GM19467 (cell line): Measurements from ENCODE around the gene SAP130.
"Not testable (repeated sequence)": the region's sequence is repeated elsewhere in the genome, so short reads cannot be mapped to it uniquely, and the experiment has no call there.

Experiments used
- ATAC-seq: cut with Tn5 transposase; IDR thresholded peaks from one replicate; pipeline ENCODE4 v1.9.1; 2021; ENCODE audit warnings: mild to moderate bottlenecking, moderate library complexity; ENCODE audit not compliant: unreplicated experiment

The SAP130 gene

DNA sequence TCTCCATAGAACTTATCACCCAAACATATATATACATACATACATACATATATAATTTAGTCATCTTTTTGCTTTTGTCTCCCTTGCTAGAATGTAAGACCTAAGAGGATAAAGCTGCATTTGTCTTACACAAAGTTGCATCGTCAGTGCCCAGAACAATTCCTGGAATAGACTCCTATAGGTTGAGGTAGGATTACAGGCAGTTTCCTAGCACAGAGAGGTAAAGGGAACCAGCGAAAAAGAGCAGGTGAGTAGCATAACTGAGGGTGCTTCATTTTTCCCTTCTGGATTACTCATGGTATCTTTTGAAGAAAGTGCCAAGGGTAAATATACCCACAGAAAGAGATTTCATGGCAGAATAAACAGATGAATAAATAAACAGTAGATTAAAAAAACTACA, 74.0 kb downstream of the SAP130 start:
- ATAC-seq = no peak

DNA sequence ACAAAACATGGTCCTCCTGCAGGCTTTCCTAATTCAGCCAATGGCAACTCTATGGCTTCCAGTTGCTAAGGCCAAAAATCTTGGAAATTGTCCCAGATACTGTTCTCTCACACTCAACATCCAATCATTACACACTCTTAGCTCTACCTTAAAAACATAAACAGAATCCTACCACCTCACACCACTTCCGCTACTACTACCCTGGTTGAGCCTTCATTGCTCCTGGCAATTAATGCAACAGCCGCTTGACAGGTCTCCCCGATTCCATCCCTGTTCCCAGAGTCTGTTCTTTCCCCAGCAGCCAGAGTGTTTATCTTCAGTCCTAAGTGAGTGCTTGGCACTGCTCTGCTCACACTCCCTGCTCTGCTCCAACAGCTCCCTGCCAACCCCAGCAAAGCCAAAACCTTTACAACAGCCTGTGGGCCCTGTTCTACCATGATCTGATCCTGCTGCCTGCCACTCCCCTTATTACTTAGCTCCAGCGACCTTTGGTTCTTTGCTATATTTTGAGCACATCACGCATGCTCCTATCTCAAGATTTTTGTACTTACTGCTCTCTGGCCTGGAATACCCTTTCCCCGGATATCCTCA, 74.6 kb downstream of the SAP130 start:
- ATAC-seq = no peak

DNA sequence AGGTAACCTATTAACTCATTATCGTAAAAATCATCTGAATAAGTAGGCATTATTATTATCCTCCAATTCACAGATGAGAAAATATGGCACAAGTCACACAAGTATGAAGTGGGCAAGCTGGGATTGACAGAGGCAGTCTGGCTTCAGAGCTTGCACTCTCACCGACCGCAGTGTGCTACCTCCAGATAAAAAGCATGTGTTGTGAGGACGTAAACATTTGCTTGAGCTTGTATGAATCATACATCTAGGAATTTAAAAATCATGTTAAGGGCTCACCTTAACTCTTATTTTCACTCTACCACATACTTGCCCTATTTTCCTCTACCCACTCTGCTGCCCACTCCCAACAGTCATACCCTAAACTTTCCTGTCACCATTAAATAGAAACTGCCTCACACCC, 76.8 kb downstream of the SAP130 start:
- ATAC-seq = no peak

DNA sequence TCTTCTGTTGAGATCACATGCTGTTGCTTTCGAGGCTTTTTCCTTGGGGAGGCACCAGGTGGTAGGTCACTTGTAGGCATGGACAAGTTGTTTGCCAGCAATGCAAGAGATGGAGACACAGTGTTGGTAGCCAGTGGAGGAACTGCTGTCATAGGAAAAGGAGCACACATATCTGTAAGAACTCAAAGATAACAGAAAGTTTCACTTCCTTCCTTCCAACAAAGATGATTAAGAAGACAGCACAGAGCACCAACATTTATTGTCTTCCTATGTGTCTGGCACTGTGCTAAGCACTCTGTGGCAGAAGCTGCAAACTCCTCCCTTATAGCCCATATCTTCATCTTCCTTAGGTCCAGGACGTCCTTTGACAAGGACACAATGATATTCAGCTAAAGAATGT, 77.6 kb downstream of the SAP130 start:
- ATAC-seq = no peak

DNA sequence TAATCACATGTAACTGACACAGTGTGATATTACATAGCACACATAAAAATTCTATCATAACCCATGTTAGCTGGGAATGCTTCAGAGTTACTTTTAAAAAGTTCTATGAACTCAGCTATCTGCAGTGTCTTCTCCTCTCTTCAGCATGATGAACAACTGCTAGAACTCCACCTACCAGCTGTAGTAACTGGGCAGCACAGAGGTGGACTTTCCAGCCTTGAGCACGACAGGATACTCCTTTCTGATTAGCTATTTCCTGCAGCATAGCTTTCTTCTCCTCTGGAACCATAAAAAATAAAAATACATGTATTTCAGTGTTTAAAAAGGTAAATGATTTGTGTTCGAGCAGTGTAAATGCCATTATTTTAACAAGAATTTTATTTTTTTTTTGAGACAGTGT, 82.6 kb downstream of the SAP130 start:
- no peak for ATAC-seq

DNA sequence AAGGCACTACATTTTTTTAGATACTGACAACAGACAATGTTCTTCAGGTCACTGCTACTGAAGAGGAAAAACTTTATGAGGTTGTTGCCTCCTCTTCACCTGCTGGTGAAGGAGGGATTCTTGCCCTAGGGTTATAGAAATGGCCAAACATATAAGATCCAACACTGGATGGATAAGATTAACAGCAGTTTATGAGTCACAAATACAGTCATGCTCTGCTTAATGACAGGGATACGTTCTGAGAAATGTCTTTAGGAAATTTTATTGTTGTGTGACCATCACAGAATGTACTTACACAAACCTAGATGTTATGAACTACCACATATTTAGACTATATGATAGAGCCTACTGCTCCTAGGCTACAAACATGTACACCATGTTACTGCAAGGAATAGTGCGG, 84.7 kb downstream of the SAP130 start:
- no peak for ATAC-seq

DNA sequence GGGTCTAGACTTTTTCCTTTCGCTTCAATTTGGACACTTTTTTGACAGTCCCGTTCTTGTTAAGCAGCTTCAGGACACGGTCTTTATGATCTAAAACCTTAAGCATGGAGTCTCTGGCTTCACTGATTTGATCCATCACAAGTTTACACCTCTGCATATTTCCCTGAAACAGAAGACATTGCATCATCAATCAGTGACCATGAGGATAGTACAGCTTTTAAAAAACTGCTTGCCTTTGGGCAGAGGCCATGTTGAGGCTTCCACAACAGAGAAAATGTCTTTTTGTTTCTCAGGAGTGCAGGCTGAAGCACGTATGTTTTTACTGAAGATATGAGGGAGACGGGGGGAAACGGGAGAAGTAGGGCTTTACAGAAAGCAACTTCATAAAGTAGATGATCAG, 85.9 kb downstream of the SAP130 start:
- ATAC-seq = no peak

DNA sequence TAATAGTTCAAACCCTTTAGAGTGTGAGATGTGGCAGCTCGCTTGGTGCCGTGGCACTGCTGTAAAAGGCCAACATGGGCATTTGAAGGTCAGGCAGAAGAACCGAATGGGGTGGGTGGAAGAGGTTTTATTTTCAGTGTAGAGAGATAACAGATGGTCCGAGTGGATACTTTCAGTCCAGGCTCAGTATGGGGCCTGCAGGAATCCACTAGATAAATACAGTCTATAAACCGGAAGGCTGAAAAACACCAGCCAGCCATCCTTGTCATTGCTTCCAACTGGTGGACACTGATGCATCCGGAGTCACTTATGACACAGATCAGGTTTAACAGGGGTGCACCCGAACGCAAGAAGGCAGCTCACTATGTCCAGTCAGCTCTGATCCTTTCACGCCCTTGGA, 86.4 kb downstream of the SAP130 start:
- ATAC-seq = no peak

DNA sequence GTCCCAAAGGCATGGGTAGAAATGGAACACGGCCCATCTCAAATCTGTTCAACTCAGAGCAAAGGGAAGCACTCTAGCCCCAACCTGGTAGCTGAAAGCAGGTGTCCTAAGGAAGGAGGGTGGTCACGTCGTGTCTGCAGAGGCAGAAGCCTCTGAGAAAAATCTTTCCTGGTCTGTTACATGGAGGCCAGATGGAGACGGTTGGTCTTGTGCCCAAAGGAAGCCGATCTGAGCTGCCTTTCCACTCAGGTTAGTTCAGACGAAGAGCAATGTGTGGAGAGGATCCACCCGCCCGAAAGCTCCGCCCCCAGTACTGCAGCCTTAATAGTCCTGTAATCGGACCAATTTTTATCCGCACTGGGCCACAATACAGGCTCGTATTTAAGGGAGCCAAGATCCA, 87.2 kb downstream of the SAP130 start:
- ATAC-seq = no peak

DNA sequence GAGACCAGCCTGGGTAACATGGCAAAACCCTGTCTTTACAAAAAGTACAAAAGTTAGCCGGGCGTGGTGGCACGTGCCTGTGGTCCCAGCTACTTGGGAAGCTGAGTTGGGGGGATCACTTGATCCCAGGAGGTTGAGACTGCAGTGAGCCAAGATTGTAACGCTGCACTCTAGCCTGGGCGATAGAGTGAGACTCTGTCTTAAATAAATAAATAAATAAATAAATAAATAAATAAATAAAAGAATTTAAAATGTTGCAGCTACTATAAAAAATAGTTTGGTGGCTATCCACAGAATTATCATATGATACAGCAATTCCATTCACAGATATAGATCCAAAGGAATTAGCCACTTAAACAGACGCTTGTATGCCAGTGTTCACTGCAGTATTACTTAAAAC, 92.5 kb downstream of the SAP130 start:
- ATAC-seq = no peak

DNA sequence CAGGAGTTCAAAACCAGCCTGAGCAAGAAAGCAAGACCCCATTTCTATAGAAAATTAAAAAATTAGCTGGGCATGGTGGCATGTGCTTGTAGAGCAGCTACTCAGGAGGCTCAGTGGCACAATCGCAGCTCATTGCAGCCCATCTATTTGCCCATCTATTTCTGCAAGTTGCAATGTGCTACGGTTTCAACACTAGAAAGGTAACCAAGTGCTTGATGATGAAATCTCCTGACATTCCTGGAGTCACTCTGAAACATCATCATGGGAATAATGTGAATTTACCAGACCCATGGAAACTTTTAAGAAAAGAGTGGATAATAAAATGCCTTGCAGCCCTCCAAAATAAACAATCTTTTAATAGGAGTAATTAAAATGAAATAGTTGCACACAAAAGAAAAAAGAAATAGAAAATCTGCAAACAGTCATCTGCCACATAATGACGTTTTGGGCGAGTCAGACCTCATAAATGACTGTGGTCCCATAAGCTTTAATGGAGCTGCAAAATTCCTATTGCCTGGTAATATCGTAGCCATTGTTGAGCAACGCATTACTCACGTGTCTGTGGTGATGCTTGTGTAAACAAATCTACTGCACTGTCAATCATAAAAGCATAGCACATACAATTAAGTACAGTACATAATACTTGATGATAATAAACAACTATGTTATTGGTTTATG, 95.5 kb downstream of the SAP130 start:
- ATAC-seq = no peak

DNA sequence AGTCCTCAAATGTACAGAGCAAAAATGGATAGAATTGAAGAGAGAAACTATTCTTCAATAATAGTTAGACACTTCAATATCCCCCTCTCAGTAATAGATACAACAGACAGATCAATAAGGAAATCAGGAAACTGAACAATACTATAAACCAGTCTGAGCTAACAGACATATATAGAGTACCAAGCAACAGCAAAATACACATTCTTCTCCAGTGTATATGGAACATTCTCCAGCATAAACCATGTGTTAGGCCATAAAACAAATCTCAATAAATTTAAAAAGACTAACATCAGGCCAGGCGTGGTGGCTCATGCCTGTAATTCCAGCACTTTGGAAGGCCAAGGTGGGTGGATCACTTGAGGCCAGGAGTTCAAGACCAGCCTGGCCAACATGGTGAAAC, 98.4 kb downstream of the SAP130 start:
- ATAC-seq = no peak

DNA sequence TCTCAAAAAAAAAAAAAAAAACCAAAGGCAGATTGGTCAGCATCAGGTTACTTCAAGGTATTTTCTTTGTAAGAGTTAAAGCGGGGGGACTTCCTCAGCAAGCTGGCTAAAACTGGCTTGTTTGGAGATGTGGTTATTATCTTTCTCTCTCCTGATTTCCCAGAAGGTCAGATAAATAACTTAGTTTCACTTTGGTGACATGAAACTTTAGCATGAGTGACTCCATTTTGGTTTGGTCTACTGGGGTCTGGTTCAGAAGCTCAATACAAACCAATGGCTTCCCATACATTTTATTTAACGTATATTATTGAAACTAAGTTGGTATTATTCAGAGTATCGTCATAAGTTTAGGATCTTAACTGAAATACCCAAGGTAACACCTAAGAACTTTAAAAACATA, 100.5 kb downstream of the SAP130 start:
- ATAC-seq = no peak

DNA sequence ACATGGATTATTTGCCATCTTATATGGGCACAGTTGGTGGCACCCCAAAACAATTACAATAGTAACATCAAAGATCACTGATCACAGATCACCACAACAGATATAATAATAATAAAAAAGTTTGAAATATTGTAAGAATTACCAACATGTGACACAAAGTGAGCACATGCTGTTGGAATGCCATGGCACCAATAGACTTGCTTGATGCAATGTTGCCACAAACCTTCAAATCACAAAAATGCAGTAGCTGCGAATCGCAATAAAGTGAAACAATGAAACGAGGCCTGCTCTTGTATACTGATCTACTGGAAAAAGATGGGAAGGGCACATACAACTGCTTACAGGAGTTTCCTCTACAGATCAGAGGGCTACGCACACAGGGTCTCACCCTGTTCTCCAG, 109.9 kb downstream of the SAP130 start:
- ATAC-seq = no peak

DNA sequence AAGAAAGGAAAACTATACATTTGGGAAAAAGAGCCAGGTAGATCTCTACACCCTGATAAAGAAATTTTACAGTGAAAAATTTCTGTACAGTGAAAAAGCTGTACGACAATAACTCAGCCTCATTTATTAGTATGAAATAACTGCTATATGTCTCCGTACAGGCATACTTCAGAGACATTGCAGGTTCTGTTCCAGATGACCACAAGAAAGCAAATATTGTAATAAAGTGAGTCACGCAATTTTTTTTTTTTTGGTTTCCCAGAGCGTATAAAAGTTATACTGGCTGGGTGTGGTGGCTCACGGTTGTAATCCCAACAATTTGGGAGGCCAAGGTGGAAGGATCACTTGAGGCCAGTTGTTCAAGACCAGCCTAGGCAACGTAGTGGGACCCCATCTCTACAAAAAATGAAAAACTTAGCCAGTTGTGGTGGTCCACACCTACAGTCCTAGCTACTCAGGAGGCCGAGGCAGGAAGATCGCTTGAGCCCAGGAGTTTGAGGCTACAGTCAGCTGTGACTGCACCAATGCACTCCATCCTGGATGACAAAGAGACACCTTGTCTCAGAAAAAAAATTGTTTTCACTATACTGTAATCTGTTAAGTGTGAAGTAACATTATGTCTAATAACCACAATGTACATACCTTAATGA, 113.9 kb downstream of the SAP130 start:
- no peak for ATAC-seq

DNA sequence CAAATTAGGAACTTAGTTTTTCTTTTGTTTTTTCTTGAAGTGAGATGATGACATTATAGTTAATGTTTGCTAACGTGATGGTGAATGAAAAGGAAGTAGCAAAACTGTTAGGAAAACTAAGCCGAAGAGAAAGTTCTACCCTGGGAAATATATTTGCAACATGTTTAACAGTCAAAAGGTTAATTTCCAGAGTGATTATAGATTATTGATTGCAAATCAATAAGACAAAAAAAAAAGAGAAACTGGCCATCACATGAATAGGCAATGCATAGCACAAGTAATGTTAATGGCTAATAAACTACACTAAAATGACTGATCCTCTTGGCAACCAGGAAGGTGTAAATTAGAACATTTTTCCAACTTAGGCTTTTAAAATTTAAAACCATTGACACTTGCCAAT, 116.1 kb downstream of the SAP130 start:
- ATAC-seq = no peak

DNA sequence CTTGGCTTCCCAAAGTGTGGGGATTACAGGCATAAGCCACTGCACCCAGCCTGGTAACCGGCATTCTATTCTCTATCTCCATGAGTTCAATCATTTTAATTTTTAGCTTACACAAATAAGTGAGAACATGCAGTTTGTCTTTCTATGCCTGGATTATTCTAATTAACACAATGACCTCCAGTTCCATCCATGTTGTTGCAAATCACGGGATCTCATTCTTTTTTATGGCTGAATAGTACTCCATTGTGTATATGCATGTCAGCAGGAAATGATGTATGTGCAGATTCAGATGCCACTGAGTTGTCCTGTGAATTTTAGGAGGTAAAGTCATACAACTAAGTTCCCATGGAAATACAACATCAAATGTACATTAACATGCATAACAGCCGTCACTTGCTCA, 117.4 kb downstream of the SAP130 start:
- no peak for ATAC-seq

DNA sequence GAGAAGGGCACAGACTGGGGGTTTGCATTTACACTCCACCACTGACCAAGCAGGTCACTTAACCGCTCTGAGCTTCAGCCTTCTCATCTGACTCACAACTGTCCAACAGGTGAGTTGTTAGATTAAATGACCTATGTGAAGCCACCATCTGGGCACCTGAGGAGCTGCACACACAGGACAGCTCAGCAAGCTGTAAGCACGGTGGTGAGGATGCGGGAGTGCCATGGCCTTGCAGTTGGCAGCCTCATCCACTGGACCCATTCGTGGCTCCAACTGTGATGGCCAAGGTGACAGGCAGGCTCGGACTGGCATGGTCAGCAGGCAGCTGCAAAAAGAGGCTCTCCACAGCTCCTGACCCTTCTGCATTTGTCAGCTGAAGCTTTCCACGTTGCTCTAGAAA, 118.8 kb downstream of the SAP130 start:
- ATAC-seq = no peak

DNA sequence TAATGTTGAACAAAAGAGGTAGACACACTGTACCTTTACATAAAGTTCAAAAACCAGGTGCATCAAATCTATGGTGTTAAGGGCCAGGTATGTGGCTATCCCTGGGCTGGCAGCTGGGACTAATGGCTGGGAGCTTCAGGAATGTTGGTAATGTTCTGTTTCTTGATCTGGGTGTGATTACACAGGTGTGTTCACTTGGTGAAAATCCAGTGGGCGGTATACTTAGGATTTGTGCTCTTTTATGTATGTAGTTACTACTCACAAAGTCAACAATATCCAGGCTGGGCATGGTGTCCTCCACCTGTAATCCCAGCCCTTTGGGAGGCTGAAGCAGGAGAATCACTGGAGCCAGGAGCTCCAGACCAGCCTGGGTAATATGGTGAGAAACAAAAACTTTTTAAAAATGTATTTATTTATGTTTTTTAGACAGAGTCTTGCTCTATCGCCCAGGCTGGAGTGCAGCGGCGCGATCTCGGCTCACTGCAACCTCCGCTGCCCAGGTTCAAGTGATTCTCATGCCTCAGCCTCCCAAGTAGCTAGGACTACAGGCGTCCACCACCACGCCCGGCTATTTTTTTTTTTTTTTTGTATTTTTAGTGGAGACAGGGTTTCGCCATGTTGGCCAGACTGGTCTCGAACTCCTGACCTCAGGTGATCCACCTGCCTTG, 120.0 kb downstream of the SAP130 start:
- not testable (repeated sequence) for ATAC-seq

DNA sequence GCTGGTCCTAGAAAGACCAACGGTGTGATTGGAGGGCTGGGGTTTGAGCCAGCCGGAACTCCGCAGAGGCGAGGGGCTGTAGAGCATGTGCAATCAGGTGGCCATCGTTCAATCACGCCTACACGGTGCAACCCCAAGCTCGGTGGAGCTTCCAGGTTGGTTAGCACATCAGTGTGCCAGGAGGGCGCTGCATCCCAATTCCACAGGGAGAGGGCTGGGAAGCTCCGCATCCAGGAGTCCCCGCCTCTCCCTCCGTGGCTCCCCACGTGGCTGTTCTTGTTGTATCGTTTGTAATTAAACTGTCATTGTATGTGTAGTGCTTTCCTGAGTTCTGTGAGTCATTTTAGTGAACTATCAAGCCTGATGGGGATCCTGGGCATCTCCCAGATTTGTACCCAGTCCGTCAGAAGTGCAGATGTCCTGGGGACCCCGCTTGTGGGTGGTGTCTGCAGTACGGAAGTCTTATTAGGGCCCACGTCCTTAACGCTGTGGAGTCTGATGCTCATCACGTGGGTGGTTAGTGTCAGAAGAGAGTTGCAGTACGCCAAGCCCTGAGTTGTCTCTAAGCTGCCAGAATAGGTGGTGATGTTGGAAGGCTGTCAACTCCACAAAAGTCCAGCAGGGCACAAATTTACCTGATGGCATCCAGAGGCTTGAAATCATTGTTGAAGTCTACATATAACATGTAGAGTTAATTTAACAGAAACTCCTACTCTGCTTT, 121.5 kb downstream of the SAP130 start:
- no peak for ATAC-seq

DNA sequence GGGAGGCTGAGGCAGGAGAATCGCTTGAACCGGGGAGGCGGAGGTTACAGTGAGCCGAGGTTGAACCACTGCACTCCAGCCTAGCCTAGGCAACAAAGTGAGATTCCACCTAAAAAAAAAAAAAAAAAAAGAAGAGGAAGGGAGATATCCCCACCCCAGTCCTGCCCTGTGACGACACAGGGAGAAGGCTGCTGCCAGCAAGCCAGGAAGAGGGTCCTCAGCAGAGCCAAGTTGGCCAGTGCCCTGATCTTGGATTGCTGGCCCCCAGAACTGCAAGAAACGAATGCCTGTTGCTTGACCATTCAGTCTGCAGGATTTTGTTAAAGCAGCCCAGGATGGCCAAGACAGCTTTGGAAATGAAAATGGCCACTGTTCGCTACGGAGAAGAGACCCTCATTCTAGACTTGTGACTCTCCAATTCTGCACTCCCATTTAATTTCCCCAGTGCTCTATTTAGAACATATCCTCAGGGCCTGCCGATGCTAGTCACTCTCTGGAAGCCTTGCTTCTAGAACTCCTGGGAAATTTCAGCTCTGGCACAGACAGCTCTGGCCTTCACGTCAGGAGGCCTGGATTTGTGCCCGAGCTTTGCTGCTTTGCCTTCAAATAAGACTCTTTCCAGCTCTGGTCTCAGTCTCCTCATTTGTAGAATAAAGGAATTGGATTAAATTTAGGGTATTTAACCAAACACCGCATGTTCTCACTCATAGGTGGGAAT, 126.4 kb downstream of the SAP130 start:
- ATAC-seq = no peak
